Measurements from ENCODE around the gene TRPM3.

TRPM3 gene

GRCh38 chr9:70553707-70554673, 567.4 kb downstream of the TRPM3 start:
- peak; percentile 62 for DNase-seq (ENCODE audit: low spot score)

GRCh38 chr9:70552561-70552960, 568.9 kb downstream of the TRPM3 start:
- DNase-seq (ENCODE audit: low spot score), result no peak

DNA sequence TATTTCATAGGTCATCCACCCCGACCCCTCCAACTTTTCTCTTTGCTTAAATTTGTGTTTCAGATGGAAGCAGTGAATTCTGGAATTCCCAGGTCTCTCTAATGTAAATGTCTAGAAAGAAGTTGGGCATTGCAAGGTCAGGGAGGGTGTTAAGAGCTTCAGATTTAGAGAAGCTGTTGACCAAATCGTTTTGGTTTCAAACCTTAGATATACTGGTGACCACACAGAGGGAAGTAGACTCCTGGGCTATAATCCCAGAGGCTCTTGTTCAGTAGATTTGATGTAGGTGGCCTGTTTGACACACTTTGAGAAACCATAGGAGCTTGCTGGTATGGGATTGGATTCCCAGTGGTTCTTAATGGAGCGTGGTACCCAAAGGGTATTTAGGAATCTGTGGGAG, 569.6 kb downstream of the TRPM3 start:
- no peak for DNase-seq (ENCODE audit: low spot score)

- DNase-seq (ENCODE audit: low spot score), result peak; percentile 27
These were observed 570.0 kb downstream of the TRPM3 start for GRCh38 chr9:70551396-70551795.

DNA sequence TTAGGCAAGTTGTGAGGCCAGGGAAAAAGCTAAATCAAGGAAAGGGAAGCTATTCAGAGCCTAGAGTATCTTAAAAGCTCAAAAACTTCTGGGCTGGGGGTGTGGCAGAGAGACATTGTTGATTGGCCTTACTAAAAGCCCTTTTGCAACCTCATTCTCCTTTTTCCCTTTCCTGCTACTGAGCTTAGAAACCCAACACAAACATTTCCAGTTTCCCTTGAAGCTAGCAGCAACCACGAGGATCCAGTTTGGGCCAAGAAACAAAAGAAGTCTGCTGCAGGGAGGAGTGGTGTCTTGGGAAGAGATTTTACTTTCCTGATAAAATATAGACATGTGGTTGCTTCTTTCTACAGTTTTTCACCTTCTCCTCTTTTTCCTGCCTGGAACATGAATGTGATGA, 571.5 kb downstream of the TRPM3 start:
- DNase-seq (ENCODE audit: low spot score), result no peak

GRCh38 chr9:70542311-70542931, 579.0 kb downstream of the TRPM3 start:
- no peak for DNase-seq (ENCODE audit: low spot score)

DNA sequence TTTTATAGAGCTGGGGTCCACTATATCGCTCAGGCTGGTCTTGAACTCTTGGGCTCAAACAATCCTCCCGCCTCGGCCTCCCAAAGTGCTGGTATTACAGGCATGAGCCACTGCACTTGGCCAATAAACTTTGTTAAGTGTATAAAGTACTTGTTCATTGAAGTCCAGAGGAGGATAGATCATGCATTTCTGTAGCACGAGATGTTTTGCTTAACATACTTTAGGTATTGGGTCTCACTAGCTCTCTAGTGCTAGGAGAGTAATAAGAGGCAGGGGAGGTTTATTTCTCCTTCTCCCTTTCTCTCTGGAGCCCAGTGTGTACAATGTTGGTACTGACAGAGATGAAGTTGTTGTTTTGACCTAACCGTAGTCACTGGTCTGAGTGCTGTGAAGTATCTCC, 581.4 kb downstream of the TRPM3 start:
- no peak for DNase-seq (ENCODE audit: low spot score)

DNA sequence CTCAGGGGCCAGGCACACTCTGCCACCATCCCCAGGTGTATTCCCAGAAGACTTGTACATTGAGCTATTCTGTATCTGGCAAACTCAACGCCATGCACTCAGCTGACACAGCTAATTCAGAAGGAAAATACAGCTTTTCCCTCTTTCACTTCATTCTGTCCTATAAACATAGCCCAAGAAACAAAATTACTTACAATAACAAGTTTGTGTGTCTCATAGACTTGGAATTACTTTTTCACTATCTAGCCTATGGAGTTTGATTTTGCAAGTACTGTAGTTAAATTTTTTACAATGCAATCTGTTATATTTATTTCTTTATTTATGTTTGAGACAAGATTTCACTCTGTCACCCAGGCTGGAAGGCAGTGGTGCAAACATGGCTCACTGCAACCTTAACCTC, 581.9 kb downstream of the TRPM3 start:
- no peak for DNase-seq (ENCODE audit: low spot score)

DNA sequence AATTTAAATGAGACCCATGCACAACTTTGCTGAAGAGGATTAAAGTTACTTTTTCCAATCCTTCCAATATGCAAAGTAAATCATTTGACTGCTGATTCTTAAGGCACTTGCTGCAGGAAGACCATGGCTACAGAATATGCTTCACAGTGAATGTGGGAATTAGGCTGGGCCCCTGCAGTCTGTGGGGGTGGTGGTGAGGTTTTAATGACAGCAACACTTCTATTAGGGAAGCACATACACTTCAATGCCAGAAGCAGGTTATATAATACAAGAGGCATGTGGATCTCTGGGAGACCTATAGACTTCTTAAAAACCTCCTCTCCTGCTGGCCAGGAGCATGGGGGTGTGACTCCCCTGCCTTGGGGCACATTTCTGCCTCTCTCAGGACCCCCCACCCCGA, 582.4 kb downstream of the TRPM3 start:
- no peak for DNase-seq (ENCODE audit: low spot score)

GRCh38 chr9:70537084-70537483, 584.3 kb downstream of the TRPM3 start:
- DNase-seq (ENCODE audit: low spot score), result no peak

DNA sequence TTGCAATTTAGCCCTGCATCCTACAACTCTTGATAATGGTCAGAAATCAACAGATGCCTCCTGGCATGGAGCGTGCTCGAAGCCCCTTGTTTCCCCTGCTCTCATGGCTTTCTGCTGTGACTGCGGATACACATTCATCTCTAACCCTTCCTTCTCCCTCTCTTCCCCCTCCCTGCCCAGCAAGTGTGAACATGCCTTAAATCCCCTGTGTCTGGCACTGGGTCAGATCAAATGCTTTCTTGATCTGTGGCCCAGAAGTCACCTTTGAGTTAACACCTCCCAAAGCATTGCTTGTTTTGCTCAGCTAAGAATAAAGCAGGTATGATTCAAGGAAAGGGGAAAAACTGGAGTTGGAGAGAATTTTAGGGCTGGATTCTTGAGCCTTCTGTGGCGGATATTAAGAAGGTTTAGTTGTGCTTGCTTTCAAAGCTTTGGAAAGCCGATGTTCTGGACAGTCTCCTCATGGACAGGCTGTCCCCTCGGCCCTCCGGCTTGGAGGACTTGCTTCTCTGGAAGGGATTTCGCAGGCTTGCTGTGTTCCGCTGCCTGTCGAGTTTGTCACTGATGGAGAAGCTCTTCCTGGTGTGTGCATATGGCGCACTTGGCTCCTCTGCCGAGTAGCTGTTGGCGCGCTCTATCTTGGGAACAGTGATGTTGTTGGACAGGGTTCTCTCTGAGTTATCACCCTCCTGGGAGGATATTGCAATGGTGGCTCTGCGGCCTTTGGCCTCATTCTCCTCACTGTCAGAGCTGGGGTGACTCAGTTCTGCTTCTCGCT, 585.7 kb downstream of the TRPM3 start:
- no peak for DNase-seq (ENCODE audit: low spot score)

DNA sequence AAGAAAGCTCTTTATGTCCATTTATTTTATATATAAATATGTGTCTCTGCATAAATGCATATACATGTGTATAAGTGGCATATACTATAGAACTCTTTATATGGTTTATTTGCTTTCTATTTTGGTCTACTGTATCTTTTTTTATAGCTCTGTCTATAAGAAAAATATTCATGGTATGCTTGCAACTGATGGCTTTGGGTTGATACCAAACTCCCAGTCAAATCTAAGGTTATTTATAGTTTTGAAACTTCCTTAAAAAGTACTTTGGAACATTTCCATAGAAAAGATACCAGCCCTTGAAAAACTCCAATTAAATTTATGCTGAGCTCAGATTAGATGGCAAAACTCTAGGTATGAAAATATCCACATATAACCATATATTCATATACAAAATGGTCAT, 587.0 kb downstream of the TRPM3 start:
- DNase-seq (ENCODE audit: low spot score), result no peak

GRCh38 chr9:70534061-70534460, 587.4 kb downstream of the TRPM3 start:
- DNase-seq (ENCODE audit: low spot score), result no peak

DNA sequence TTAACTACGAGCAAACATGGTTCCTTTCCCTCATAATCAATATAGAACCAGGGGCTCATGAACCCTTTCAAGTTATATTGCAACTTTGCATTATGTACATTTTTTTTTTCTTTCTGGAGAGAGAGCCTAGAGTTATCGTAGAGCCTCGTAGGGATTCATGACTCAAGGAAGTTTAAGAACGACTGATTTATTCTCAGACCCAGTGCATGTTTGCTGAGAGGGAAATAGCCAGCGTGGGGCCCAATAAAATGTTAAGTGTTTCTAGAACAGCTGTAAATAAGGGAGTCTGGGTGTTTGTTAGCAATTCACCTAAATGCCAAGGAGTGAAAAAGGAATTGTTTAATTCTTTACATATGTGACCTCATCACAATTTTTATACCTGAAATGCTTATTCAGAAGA, 587.9 kb downstream of the TRPM3 start:
- no peak for DNase-seq (ENCODE audit: low spot score)

- DNase-seq (ENCODE audit: low spot score), result peak; percentile 22
These were observed 588.7 kb downstream of the TRPM3 start for GRCh38 chr9:70532716-70533115.

DNA sequence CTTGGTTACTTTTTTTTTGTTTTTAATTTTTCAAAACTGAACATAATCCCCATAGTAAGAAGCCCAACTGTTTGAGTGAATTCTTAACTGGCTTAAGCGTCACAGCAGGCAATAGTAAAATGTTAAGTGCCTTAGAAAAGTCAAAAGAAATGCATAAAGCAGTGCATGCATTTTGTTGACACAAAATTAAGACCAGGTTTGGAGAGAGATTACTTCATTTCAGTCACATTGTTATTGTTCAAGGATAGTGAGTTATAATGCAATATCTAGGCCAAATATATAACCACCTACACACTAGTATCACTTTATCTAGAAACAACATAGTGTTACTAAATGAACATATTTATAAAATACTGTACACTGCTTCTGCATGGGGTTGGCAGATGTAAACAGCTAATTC, 590.1 kb downstream of the TRPM3 start:
- DNase-seq (ENCODE audit: low spot score), result no peak

GRCh38 chr9:70530716-70531115, 590.7 kb downstream of the TRPM3 start:
- no peak for DNase-seq (ENCODE audit: low spot score)

GRCh38 chr9:70529833-70530232, 591.6 kb downstream of the TRPM3 start:
- no peak for DNase-seq (ENCODE audit: low spot score)

DNA sequence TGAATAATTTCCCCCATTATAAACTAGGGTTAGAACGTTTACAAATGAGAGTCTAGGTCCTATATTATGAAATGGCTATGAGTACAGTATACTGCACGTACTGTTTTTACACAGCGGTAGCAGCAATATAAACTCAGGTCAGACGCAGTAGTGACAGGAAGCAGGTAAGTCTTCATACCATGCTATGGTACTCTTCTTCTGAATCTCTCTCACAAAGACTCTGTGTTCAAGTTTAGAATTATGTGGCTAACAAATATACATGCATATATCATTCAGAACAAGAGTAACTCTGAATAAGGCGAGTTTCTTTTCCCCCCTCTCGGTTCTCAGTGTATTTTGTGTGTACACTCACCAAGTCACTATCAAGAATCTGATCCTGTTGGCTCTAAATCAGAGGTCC, 592.0 kb downstream of the TRPM3 start:
- no peak for DNase-seq (ENCODE audit: low spot score)

- DNase-seq (ENCODE audit: low spot score), result no peak
These were observed 594.5 kb downstream of the TRPM3 start for GRCh38 chr9:70526902-70527301.

DNA sequence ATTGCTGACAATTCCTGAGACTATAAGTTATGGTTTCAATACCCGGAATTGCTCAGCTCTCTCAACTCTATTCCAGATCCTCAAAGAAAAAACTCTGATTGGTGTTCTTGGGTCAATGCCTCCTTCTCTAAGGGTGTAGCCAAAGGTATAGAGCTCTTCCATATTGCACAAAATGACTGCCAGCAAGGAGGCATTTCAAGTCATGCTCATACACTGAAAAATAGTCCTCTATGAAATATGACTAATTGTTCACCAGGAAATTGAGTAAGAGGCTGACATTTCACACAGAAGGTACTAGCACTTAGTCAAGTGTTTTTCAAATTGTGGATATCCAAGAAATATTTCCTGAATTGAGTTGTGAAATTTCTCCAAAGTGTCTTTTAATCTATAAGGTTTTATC, 595.9 kb downstream of the TRPM3 start:
- DNase-seq (ENCODE audit: low spot score), result peak; percentile 64

GRCh38 chr9:70519912-70520724, 601.3 kb downstream of the TRPM3 start:
- no peak for DNase-seq (ENCODE audit: low spot score)
